Chondrocyte (in vitro differentiated cells): ENCODE measurements around the gene NAA38. TPM values are rescaled to one million over a fixed set of nuclear protein-coding genes. Genes with fewer than 3 reads are reported as not detected.
A peak's percentile ranks its signal among the peaks of the same experiment; 100 is the strongest.

Experiments used
- DNase-seq: peaks from one replicate; pipeline ENCODE4 v3.0.0; 2021; ENCODE audit warnings: mixed read lengths, low spot score
- H3K27ac Mint-ChIP-seq: one replicate; pipeline ENCODE4 v1.8.0; 2021; ENCODE audit warnings: mild to moderate bottlenecking, moderate library complexity, mixed read lengths; ENCODE audit not compliant: unreplicated experiment
- H3K27me3 Mint-ChIP-seq: 2 replicates; pipeline ENCODE4 v1.8.0; 2021; ENCODE audit warnings: low read depth, mixed read lengths
- H3K36me3 Mint-ChIP-seq: 2 replicates; pipeline ENCODE4 v1.8.0; 2021; ENCODE audit warnings: low read depth, mixed read lengths
- H3K4me1 Mint-ChIP-seq: 2 replicates; pipeline ENCODE4 v1.8.0; 2021; ENCODE audit warnings: low read depth, mild to moderate bottlenecking, mixed read lengths
- H3K4me3 Mint-ChIP-seq: one replicate; pipeline ENCODE4 v1.8.0; 2021; ENCODE audit warnings: mild to moderate bottlenecking, moderate library complexity, mixed read lengths; ENCODE audit not compliant: unreplicated experiment
- H3K9me3 Mint-ChIP-seq: 2 replicates; pipeline ENCODE4 v1.8.0; 2021; ENCODE audit warnings: low read depth, mixed read lengths
- total RNA-seq: library from RNA; stranded (reverse); gene quantifications from 3 replicates; pipeline ENCODE4 v1.2.1, GENCODE V29; 2021
- TF ChIP-seq, protein P1 (sequence below): fragments of 200-600 bp; sonication (generic); IDR thresholded peaks from 2 replicates; pipeline ENCODE4 v1.5.0; 2021; ENCODE audit warnings: antibody characterized with exemption, mild to moderate bottlenecking, moderate library complexity

Gene NAA38
- total RNA-seq, 1 donor from 2014 or later: 52.9 TPM

DNA sequence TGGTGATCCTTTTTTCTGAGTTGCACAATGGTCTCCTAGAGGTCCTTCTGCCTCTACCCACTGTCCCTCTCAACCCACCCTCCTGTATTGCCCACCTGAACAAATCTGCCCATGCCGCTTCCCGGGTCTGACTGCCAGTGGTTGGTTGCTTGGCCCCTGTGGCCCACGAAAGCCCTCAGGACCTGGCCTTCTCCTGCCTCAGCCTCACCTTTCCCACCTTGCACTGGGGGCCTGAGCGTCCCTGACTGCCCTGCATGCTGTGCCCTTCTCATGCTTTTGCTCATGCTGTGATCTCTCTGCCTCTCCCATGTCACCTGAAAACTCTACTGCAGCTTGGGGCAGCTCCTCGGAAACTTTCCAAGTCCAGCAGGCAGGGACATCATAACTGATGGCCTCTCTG lies 37.1 kb downstream of the NAA38 start:
- Mint-ChIP-seq H3K9me3 (no peaks in the 10 kb centered on the region), H3K27me3 (peaks cover 35% of the 10 kb centered on the region), H3K36me3 (no peaks in the 10 kb centered on the region), H3K4me1 (no peaks in the 10 kb centered on the region), H3K4me3 (no peak overlapping the region), H3K27ac (no peak overlapping the region)
- TF ChIP-seq, protein P1, sequence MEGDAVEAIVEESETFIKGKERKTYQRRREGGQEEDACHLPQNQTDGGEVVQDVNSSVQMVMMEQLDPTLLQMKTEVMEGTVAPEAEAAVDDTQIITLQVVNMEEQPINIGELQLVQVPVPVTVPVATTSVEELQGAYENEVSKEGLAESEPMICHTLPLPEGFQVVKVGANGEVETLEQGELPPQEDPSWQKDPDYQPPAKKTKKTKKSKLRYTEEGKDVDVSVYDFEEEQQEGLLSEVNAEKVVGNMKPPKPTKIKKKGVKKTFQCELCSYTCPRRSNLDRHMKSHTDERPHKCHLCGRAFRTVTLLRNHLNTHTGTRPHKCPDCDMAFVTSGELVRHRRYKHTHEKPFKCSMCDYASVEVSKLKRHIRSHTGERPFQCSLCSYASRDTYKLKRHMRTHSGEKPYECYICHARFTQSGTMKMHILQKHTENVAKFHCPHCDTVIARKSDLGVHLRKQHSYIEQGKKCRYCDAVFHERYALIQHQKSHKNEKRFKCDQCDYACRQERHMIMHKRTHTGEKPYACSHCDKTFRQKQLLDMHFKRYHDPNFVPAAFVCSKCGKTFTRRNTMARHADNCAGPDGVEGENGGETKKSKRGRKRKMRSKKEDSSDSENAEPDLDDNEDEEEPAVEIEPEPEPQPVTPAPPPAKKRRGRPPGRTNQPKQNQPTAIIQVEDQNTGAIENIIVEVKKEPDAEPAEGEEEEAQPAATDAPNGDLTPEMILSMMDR: no peak
- peak; percentile 75 for DNase-seq

DNA sequence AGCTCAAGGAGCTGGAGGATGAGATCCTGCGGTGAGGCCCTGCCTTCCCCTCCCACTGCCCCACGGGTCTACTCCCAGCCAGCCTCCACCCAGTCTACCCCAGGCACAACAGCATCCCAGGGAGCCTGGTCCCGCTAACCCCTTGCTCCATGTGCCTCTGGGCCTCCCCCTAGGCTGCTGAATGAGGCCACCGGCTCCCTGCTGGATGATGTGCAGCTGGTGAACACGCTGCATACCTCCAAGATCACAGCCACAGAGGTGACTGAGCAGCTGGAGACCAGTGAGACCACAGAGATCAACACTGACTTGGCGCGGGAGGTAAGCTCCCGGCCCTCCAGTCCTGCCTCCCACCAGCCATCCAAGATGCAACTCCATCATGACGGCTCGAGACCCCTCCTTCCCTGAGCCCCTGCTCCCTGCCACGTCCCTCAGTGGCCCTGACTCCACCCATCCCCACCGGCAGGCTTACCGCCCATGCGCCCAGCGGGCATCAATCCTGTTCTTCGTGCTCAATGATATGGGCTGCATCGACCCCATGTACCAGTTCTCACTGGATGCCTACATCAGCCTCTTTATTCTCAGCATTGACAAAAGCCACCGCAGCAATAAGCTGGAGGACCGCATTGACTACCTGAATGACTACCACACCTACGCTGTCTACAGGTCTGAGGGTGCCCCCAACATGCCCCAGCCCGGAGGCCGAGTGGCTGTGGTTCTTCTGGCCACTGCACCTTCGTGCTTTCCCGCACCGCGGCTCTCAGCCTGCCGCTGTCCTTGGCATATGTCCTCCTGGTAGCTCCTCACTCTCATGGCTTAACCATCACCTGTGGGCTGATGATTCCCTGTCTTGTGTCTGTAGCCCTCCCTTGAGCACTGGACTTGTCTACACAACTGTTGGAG lies 38.4 kb downstream of the NAA38 start:
- no peaks in the 10 kb centered on the region for H3K36me3 Mint-ChIP-seq

DNA sequence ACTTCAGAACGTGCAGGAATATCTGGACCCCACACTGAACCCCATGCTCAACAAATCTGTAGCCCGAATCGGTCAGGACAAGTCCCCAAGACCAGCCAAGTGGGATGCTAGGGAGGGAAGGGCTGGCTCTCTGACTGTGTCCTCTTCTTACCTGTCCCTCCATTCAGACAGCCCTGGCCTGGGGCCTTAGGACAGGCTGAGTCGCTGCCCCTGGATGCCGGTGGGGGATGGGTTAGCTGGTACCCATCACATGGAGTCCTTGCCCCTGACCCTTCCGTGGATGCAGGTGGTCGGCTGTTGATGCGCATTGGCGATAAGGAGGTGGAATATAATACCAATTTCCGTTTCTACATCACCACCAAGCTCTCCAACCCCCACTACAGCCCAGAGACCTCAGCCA lies 39.3 kb downstream of the NAA38 start:
- no peaks in the 10 kb centered on the region for H3K36me3 Mint-ChIP-seq
- TF ChIP-seq, protein P1: no peak
- no peak overlapping the region for H3K27ac Mint-ChIP-seq
- H3K9me3 Mint-ChIP-seq: no peaks in the 10 kb centered on the region
- peaks cover 20% of the 10 kb centered on the region for H3K27me3 Mint-ChIP-seq
- H3K4me3 Mint-ChIP-seq: no peak overlapping the region
- H3K4me1 Mint-ChIP-seq: no peaks in the 10 kb centered on the region
- DNase-seq: peak; percentile 59

More for the DNA sequence above, 38.4 kb downstream of the NAA38 start:
- H3K4me1 Mint-ChIP-seq: no peaks in the 10 kb centered on the region
- H3K27ac Mint-ChIP-seq: no peak overlapping the region
- no peak overlapping the region for H3K4me3 Mint-ChIP-seq
- peaks cover 27% of the 10 kb centered on the region for H3K27me3 Mint-ChIP-seq
- TF ChIP-seq, protein P1: no peak
- H3K9me3 Mint-ChIP-seq: no peaks in the 10 kb centered on the region
- peak; percentile 79 for DNase-seq

DNA sequence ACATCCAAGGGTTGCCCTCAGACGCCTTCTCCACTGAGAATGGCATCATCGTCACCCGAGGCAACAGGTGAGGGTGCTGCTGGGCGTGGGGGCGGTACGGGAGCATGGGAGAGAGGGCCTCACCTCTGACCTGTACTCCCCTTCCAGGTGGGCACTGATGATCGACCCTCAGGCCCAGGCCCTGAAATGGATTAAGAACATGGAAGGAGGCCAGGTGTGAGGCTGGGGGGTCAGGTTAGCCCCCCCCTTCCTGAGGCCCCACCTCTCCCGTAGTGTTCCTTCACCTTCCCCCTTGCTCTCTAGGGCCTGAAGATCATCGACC lies 39.8 kb downstream of the NAA38 start:
- H3K4me3 Mint-ChIP-seq: no peak overlapping the region
- no peaks in the 10 kb centered on the region for H3K9me3 Mint-ChIP-seq
- H3K36me3 Mint-ChIP-seq: no peaks in the 10 kb centered on the region
- peaks cover 20% of the 10 kb centered on the region for H3K27me3 Mint-ChIP-seq
- H3K4me1 Mint-ChIP-seq: no peaks in the 10 kb centered on the region
- no peak overlapping the region for H3K27ac Mint-ChIP-seq
- TF ChIP-seq, protein P1: no peak
- DNase-seq: peak; percentile 69

DNA sequence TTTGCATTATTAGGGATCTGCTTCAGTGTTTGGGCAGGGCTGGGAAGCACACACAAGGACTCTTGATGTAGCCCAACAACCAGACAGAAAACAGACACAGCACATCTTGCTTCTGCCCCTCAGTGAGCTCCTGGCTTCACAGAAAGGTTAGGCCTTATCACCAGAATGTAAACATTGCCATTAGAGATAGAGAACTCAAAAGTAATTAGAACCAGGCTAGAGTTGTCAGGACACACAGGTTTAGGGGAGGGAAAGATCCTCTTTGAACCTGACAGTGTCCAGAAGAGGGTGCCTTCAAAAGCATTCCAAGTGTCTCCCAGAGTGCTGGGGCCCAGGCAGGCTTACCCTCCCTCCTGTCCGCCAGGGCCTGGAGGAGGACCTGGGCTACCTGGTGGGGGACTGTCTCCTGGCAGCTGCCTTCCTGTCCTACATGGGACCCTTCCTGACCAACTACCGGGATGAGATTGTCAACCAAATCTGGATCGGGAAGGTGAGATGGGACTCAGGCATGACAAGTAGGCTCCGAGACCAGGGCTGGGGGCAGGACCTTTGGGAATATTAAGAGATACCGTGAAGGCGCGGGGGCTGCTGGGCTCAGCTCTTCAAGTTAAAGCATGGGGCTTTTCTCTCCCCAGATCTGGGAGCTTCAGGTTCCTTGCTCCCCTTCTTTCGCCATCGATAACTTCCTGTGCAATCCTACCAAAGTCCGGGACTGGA lies 40.3 kb downstream of the NAA38 start:
- TF ChIP-seq, protein P1: no peak
- Mint-ChIP-seq H3K4me3 (no peak overlapping the region), H3K4me1 (no peaks in the 10 kb centered on the region), H3K36me3 (no peaks in the 10 kb centered on the region), H3K9me3 (no peaks in the 10 kb centered on the region), H3K27ac (no peak overlapping the region), H3K27me3 (peaks cover 20% of the 10 kb centered on the region)
- DNase-seq: peak; percentile 22
